Measurements from ENCODE around the gene NISCH. TPM values are rescaled to one million over a fixed set of nuclear protein-coding genes. Genes with fewer than 3 reads are reported as not detected.

Gene NISCH
- total RNA-seq, 3 donors from 2014 or later (not counting 1 experiment from before 2014, with no cell fraction given), result 162 to 191 (median 175) TPM

DNA sequence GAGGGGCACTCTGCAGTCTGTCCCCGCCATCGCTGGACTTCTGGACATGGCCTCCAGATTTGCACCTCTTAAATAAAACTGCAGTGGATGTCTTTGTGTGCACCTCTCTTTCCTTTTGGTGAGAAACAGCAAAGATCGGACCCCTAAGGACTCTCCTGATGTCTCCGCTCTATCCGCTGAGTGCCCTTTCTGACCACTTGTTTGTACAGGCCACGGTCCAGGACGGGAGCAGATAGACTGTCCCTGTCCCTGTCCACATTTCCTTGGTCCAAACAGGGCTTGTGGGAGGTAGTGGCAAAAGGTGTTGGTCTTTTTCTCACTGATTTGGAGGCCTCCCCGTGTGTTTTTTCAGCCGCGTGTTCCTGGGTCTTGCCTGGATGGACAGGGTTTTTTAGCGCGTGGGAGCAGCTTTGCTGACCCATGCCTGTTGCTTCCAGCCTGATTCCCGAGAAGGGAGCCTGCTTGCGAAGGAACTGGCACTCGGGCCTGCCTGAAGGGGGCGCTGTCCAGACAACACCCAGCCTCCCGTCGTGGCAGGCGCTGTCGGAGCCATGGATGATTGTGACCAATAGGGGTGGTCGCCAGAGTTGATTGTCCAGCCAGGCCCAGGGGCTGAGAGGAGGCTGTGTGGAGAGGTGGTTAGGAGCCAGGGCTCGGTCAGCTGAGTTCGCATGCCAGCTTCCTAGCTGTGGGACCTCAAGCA is 26.6 kb downstream of the NISCH start:
- Mint-ChIP-seq H3K27me3 (ENCODE audit: low read depth in 2 of 2) (no peaks in the 10 kb centered on the region), H3K9me3 (no peaks in the 10 kb centered on the region), H3K4me3 (no peak overlapping the region), H3K36me3 (no peaks in the 10 kb centered on the region), H3K4me1 (peaks cover 0 to 4% of the 10 kb centered on the region in 2 donors), H3K27ac (peak overlapping the region in 1 of 2 donors; percentile 53)
- peak; percentile 32 for TF ChIP-seq CTCF (IDR thresholded peaks at IDR 0.05)
- WGBS (ENCODE audit: insufficient coverage), result 96% methylated on average over 23 of the region's 23 CpGs
- Histone ChIP-seq H3K27me3 (ENCODE audit: control insufficient read depth, insufficient read depth, low read length) (no peaks in the 10 kb centered on the region), H3K4me1 (ENCODE audit: control insufficient read depth, insufficient read depth, low read length) (no peaks in the 10 kb centered on the region), H3K36me3 (ENCODE audit: control insufficient read depth, insufficient read depth, low read length) (peaks cover 69% of the 10 kb centered on the region), H3K9me3 (ENCODE audit: control insufficient read depth, insufficient read depth, low read length) (no peaks in the 10 kb centered on the region), H3K4me3 (ENCODE audit: low read length) (no peak overlapping the region), H3K27ac (ENCODE audit: low read length) (no peak overlapping the region)
- no peak for ATAC-seq
- intact Hi-C loops (cut with micrococcal nuclease), result no loop called here
- peak in 1 of 2 donors; percentile 43 for DNase-seq

DNA sequence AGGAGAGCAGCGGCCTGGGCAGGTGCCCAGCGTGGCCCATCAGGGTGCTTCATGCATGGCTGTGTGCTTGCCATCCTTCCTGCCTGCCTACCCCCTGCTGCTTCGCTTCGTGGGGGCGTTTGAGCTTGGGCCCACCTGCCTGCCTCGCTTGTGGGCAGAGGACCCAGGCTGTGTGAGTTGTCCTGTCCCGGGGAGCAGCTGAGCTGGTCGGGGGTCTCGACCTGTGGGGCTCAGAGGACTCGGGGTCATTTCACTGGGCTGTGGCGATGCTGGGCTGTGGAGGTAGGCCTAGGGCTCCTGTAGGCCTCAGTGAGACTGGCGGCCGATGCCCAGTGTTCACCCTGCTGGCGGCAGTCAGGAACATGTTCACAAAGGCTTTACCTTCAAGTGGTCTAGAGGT is 27.7 kb downstream of the NISCH start:
- intact Hi-C loops (cut with micrococcal nuclease), result no loop called here
- peaks cover 0 to 4% of the 10 kb centered on the region in 2 donors for H3K4me1 Mint-ChIP-seq

GRCh38 chr3:52483577-52484381 is 28.4 kb downstream of the NISCH start:
- Mint-ChIP-seq H3K36me3 (no peaks in the 10 kb centered on the region), H3K4me3 (no peak overlapping the region), H3K9me3 (no peaks in the 10 kb centered on the region), H3K27me3 (ENCODE audit: low read depth in 2 of 2) (no peaks in the 10 kb centered on the region), H3K4me1 (peaks cover 0 to 4% of the 10 kb centered on the region in 2 donors), H3K27ac (peak overlapping the region in 1 of 2 donors; percentile 29)
- TF ChIP-seq CTCF (IDR thresholded peaks at IDR 0.05), result no peak
- intact Hi-C loops (cut with micrococcal nuclease), result no loop called here
- Histone ChIP-seq H3K9me3 (ENCODE audit: control insufficient read depth, insufficient read depth, low read length) (no peaks in the 10 kb centered on the region), H3K36me3 (ENCODE audit: control insufficient read depth, insufficient read depth, low read length) (peaks cover 64% of the 10 kb centered on the region), H3K27me3 (ENCODE audit: control insufficient read depth, insufficient read depth, low read length) (no peaks in the 10 kb centered on the region), H3K4me3 (ENCODE audit: low read length) (no peak overlapping the region), H3K27ac (ENCODE audit: low read length) (no peak overlapping the region), H3K4me1 (ENCODE audit: control insufficient read depth, insufficient read depth, low read length) (no peaks in the 10 kb centered on the region)
- ATAC-seq (peak in 1 of 3 donors; percentile 5), DNase-seq (no peak)
- WGBS (ENCODE audit: insufficient coverage), result over 99% methylated on average over 12 of the region's 13 CpGs

More for the DNA sequence above, 27.7 kb downstream of the NISCH start:
- Histone ChIP-seq H3K36me3 (ENCODE audit: control insufficient read depth, insufficient read depth, low read length) (peaks cover 66% of the 10 kb centered on the region), H3K9me3 (ENCODE audit: control insufficient read depth, insufficient read depth, low read length) (no peaks in the 10 kb centered on the region), H3K27me3 (ENCODE audit: control insufficient read depth, insufficient read depth, low read length) (no peaks in the 10 kb centered on the region), H3K27ac (ENCODE audit: low read length) (no peak overlapping the region), H3K4me3 (ENCODE audit: low read length) (no peak overlapping the region), H3K4me1 (ENCODE audit: control insufficient read depth, insufficient read depth, low read length) (no peaks in the 10 kb centered on the region)
- no peaks in the 10 kb centered on the region for H3K9me3 Mint-ChIP-seq
- 90% methylated on average over 14 of the region's 14 CpGs for WGBS (ENCODE audit: insufficient coverage)
- H3K4me3 Mint-ChIP-seq, result no peak overlapping the region
- no peaks in the 10 kb centered on the region for H3K27me3 Mint-ChIP-seq (ENCODE audit: low read depth in 2 of 2)
- peak overlapping the region in 1 of 2 donors; percentile 53 for H3K27ac Mint-ChIP-seq
- no peak for TF ChIP-seq CTCF (IDR thresholded peaks at IDR 0.05)
- ATAC-seq, result no peak
- no peak for DNase-seq
- no peaks in the 10 kb centered on the region for H3K36me3 Mint-ChIP-seq

Data from natural killer cell (primary cell).